ENCODE data around the gene KCNA1.

- no peak for TF ChIP-seq CTCF (IDR thresholded peaks at IDR 0.05; ENCODE audit: low read depth, low read length)
- no peak for TF ChIP-seq POLR2A (IDR thresholded peaks at IDR 0.05; ENCODE audit: extremely low read depth, insufficient read length)
Observed at GRCh38 chr12:4956054-4956453, 46.3 kb downstream of the KCNA1 start.
